K562 (cell line): ENCODE measurements around the gene MACROD2. TPM values are rescaled to one million over a fixed set of nuclear protein-coding genes. Genes with fewer than 3 reads are reported as not detected.

ENCODE experiments used
- ATAC-seq: fragments of 200-7000 bp; cut with Tn5 transposase; 3 replicates; pipeline ENCODE4 v1.9.1; 2020; ENCODE audit warnings: moderate library complexity
- BruUV-seq: library from RNA; stranded (reverse); fragments of 400-500 nt; replicated peaks from 2 replicates; lab custom pipeline; 2021; lab: Mats Ljungman, UMichigan
- CTCF ChIA-PET: fragments of 300-600 bp; formaldehyde crosslinking; extraction: SDS; loops from one replicate; lab custom pipeline; 2021; ENCODE audit warnings: low intra/inter-chr PET ratio; lab: Yijun Ruan, JAX
- POLR2A ChIA-PET: fragments of 300-600, 350-650 bp; sonication (Branson Sonifier 250); formaldehyde crosslinking; extraction: SDS; loops from one replicate; lab custom pipeline; 2021; ENCODE audit warnings: antibody characterized with exemption, inconsistent platforms; lab: Yijun Ruan, JAX
- DNase-seq, 4 experiments: peaks; one replicate each; pipeline versions ENCODE4 v3.0.0 to v3.0.0-alpha.2; 2011 to 2018; ENCODE audit warnings: low spot score in 3 of 4, mixed read lengths in 3 of 4; ENCODE audit errors: extremely low read depth in 1 of 4
- FAIRE-seq: peaks from 2 replicates; lab custom pipeline; 2011; peaks lifted over from hg19 to GRCh38; lab: Jason Lieb, UNC
- H2AFZ ChIP-seq: 2 replicates; pipeline ENCODE4 v1.6.0; 2011; ENCODE audit warnings: low read depth, low read length, control low read depth, inconsistent platforms
- H3K27ac ChIP-seq: fragments of 200-600 bp; 3 replicates; pipeline ENCODE4 v1.8.0; 2011; ENCODE audit warnings: low read depth, mild to moderate bottlenecking, control low read depth, inconsistent platforms, low read length, moderate library complexity, mixed read lengths; ENCODE audit errors: extremely low read depth
- H3K27me3 ChIP-seq, 2 experiments: fragments of 300-600 bp in 1 of 2; 2 replicates in 1 of 2; 3 replicates in 1 of 2; pipeline versions ENCODE4 v1.6.0 to v1.8.0; 2011; ENCODE audit warnings: inconsistent platforms in 2 of 2, low read length in 2 of 2, mild to moderate bottlenecking in 1 of 2, mixed read lengths in 1 of 2, moderate library complexity in 1 of 2; ENCODE audit not compliant: control insufficient read depth in 2 of 2, insufficient read depth in 2 of 2
- H3K36me3 ChIP-seq: fragments of 300-600 bp; 3 replicates; pipeline ENCODE4 v1.8.0; 2011; ENCODE audit warnings: mild to moderate bottlenecking, low read length, inconsistent platforms; ENCODE audit not compliant: control insufficient read depth, insufficient read depth
- H3K4me1 ChIP-seq, 2 experiments: fragments of 200-600 bp in 1 of 2; replicated peaks in 1 of 2; 2 replicates in 1 of 2; 3 replicates in 1 of 2; pipeline versions ENCODE4 v1.5.1 to v1.8.0; 2011; ENCODE audit warnings: inconsistent platforms in 2 of 2, low read length in 2 of 2, mild to moderate bottlenecking in 1 of 2, mixed read lengths in 1 of 2, moderate library complexity in 1 of 2; ENCODE audit not compliant: control insufficient read depth in 2 of 2, insufficient read depth in 2 of 2
- H3K4me2 ChIP-seq: 2 replicates; pipeline ENCODE4 v1.6.1; 2011; ENCODE audit warnings: low read length, control low read depth, inconsistent platforms, mixed read lengths; ENCODE audit not compliant: insufficient read depth
- H3K4me3 ChIP-seq: fragments of 200-600 bp; sonication (generic), shearing (Covaris generic); 2 replicates; pipeline ENCODE4 v1.5.1; 2016; ENCODE audit warnings: control low read depth, inconsistent platforms
- H3K79me2 ChIP-seq: fragments of 200-600 bp; 3 replicates; pipeline ENCODE4 v1.8.0; 2011; ENCODE audit warnings: low read length, inconsistent platforms; ENCODE audit not compliant: control insufficient read depth, insufficient read depth
- H3K9ac ChIP-seq, 2 experiments: 2 replicates each; pipeline versions ENCODE4 v1.6.0 to v1.6.1; 2011; ENCODE audit warnings: low read depth in 2 of 2, low read length in 2 of 2, control low read depth in 1 of 2, inconsistent platforms in 1 of 2, mild to moderate bottlenecking in 1 of 2, mixed read lengths in 1 of 2; ENCODE audit not compliant: insufficient read depth in 1 of 2
- H3K9me1 ChIP-seq: one replicate; pipeline ENCODE4 v1.6.0; 2011; ENCODE audit warnings: inconsistent platforms, mild to moderate bottlenecking, low read length, moderate library complexity; ENCODE audit not compliant: control insufficient read depth, insufficient read depth
- H3K9me3 ChIP-seq: replicated peaks from 2 replicates; pipeline ENCODE4 v1.5.1; 2011; ENCODE audit warnings: low read depth, low read length, inconsistent platforms; ENCODE audit not compliant: control insufficient read depth, insufficient read depth
- H4K20me1 ChIP-seq: replicated peaks from 2 replicates; pipeline ENCODE4 v1.6.1; 2011; ENCODE audit warnings: low read length, inconsistent platforms, mixed read lengths; ENCODE audit not compliant: control insufficient read depth, insufficient read depth
- BMI1 ChIP-seq: fragments of 150-350 bp; IDR thresholded peaks from 2 replicates; pipeline ENCODE4 v1.6.1; 2014; ENCODE audit warnings: low read length
- KLF13 ChIP-seq: fragments of 450-650 bp; IDR thresholded peaks from 2 replicates; pipeline ENCODE4 v1.6.1; 2016; ENCODE audit warnings: missing genetic modification characterization, low read depth, mild to moderate bottlenecking, missing compliant biosample characterization, moderate library complexity, borderline replicate concordance
- RBM39 ChIP-seq: fragments of 200-400 bp; formaldehyde crosslinking; optimal IDR thresholded peaks from 2 replicates; pipeline ENCODE3; 2018; ENCODE audit warnings: low read depth, low read length
- RUNX1 ChIP-seq: sonication (generic); IDR thresholded peaks from 2 replicates; pipeline ENCODE4 v1.6.1; 2016; ENCODE audit warnings: antibody characterized with exemption, low read depth
- STAT5B ChIP-seq: fragments of 250-450 bp; sonication (Bioruptor Pico); IDR thresholded peaks from 2 replicates; pipeline ENCODE4 v1.8.0; 2021; ENCODE audit warnings: mild to moderate bottlenecking, inconsistent platforms
- TEAD2 ChIP-seq: fragments of 450-650 bp; IDR thresholded peaks from 2 replicates; pipeline ENCODE4 v1.6.1; 2016; ENCODE audit warnings: missing genetic modification characterization, control low read depth, missing compliant biosample characterization
- U2AF2 ChIP-seq: fragments of 200-400 bp; formaldehyde crosslinking; optimal IDR thresholded peaks from 2 replicates; pipeline ENCODE3; 2017; ENCODE audit warnings: low read depth, mild to moderate bottlenecking, low read length
- ZNF239 ChIP-seq: fragments of 250-450 bp; sonication (Bioruptor Pico); IDR thresholded peaks from 2 replicates; pipeline ENCODE4 v1.4.0; 2020; ENCODE audit warnings: mild to moderate bottlenecking
- ZNF76 ChIP-seq: fragments of 250-450 bp; sonication (Bioruptor Pico); IDR thresholded peaks from 2 replicates; pipeline ENCODE4 v1.4.0; 2020; ENCODE audit warnings: mild to moderate bottlenecking, moderate library complexity, borderline replicate concordance
- WGBS: fragments of 100-300 bp; shearing (Covaris generic); methylation state at CpG from one replicate; pipeline ENCODE4 v1.1.6; 2016; ENCODE audit warnings: low coverage, mixed read lengths; ENCODE audit not compliant: insufficient coverage; ENCODE audit errors: missing lambda C conversion rate; 5-methylcytosine and 5-hydroxymethylcytosine counted together
- in situ Hi-C: fragments of 300-500 bp; cut with MboI; formaldehyde crosslinking; loops from 4 replicates; pipeline ENCODE4 v1.15.0; 2018; ENCODE audit warnings: inconsistent platforms, mixed read lengths
- intact Hi-C: fragments of 100-400 bp; cut with micrococcal nuclease; formaldehyde crosslinking; loops from 2 replicates; pipeline ENCODE4 v1.14.2; 2022
- polyA plus RNA-seq, 8 experiments: library from polyadenylated mRNA; depleted of rRNA in 4 of 8; stranded (reverse) in 5 of 8; unstranded in 3 of 8; fragments of >200 nt; fragmentation: Nextera tagmentation in 2 of 8; fragmentation: Illumina TruSeq in 1 of 8; extraction: Ambion mirVana in 2 of 8; extraction: Trizol in 1 of 8; gene quantifications; 2 replicates each; pipeline versions ENCODE4 v1.2.1 to v1.2.3, GENCODE V29; 2011 to 2014; ENCODE audit warnings: inconsistent platforms in 1 of 8, missing spikeins in 1 of 8
- total RNA-seq, 7 experiments: library from RNA; depleted of rRNA in 6 of 7; stranded (reverse); fragments of >200 nt in 6 of 7; fragmentation: Illumina TruSeq in 2 of 7; extraction: Trizol in 2 of 7; gene quantifications; 2 replicates each; pipeline versions ENCODE4 v1.2.1 to v1.2.3, GENCODE V29; 2011 to 2021; ENCODE audit warnings: low replicate concordance in 1 of 7
- TF ChIP-seq, protein P1 (sequence below): fragments of 250-450 bp; sonication (Bioruptor Pico); IDR thresholded peaks from 2 replicates; pipeline ENCODE4 v1.9.0; 2021; ENCODE audit warnings: mild to moderate bottlenecking, inconsistent platforms
- TF ChIP-seq, protein P2 (sequence below): fragments of 250-450 bp; sonication (Bioruptor Pico); IDR thresholded peaks from 2 replicates; pipeline ENCODE4 v1.4.0; 2020
- TF ChIP-seq, protein P3 (sequence below), 3 experiments: fragments of 200-800 bp in 1 of 3; sonication (Bioruptor generic) in 1 of 3; sonication (generic) in 1 of 3; formaldehyde crosslinking in 1 of 3; IDR thresholded peaks; 2 replicates each; pipeline versions ENCODE4 v1.6.1 to v1.8.0; 2016 to 2022; ENCODE audit warnings: mild to moderate bottlenecking in 2 of 3, missing compliant biosample characterization in 2 of 3, missing genetic modification characterization in 2 of 3, missing genetic modification reagents in 1 of 3
- TF ChIP-seq, protein P4 (sequence below): sonication (generic); formaldehyde crosslinking; IDR thresholded peaks from 2 replicates; pipeline ENCODE4 v1.8.0; 2022; ENCODE audit warnings: mild to moderate bottlenecking, missing genetic modification reagents
- TF ChIP-seq, protein P5 (sequence below): sonication (generic); formaldehyde crosslinking; IDR thresholded peaks from 2 replicates; pipeline ENCODE4 v1.8.1; 2022; ENCODE audit warnings: missing genetic modification reagents
- TF ChIP-seq, protein P6 (sequence below): fragments of 250-450 bp; sonication (Bioruptor Pico); IDR thresholded peaks from 2 replicates; pipeline ENCODE4 v1.4.0; 2020; ENCODE audit warnings: mild to moderate bottlenecking

The MACROD2 gene
- total and polyA plus RNA-seq, 9 of the 15 experiments (the other 6 are each of a cell fraction or from before 2014, with no cell fraction given), result not detected

DNA sequence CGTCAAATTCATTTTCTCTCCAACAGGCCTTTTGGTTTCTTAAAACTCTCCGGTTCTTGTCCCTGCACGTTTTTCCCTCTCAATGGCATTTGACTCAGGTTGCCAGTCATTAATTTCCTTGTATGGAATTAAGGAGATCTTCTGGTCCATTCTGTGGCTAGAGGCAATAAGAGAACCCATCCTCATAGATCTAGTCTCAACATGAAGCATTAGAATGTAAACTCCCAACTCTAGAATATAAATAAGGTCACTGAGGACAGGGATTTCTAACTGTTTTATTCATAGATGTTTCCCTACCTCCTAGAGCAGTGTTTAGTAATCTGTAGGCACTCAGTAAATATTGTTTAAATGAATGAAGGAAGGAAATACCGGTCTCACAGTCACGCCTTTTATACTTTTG is 527.3 kb downstream of the MACROD2 start:
- no peak overlapping the region for H3K9ac ChIP-seq
- H4K20me1 ChIP-seq, result no peaks in the 10 kb centered on the region
- in situ Hi-C loops (no loop called here), intact Hi-C loops (no loop called here)
- H3K4me3 ChIP-seq, result no peak overlapping the region
- WGBS, result 1% methylated on average over 5 of the region's 5 CpGs
- no peaks in the 10 kb centered on the region for H3K4me1 ChIP-seq
- no peaks in the 10 kb centered on the region for H3K9me1 ChIP-seq
- H3K27me3 ChIP-seq, result no peaks in the 10 kb centered on the region
- no peak for ATAC-seq
- H2AFZ ChIP-seq, result no peak overlapping the region
- CTCF ChIA-PET, result no interaction called here
- FAIRE-seq, result no peak
- DNase-seq, result no peak
- H3K36me3 ChIP-seq, result no peaks in the 10 kb centered on the region
- POLR2A ChIA-PET, result no interaction called here
- H3K4me2 ChIP-seq, result no peak overlapping the region
- H3K9me3 ChIP-seq, result no peaks in the 10 kb centered on the region
- no peaks in the 10 kb centered on the region for H3K79me2 ChIP-seq
- no TSS peak for BruUV-seq
- no peak overlapping the region for H3K27ac ChIP-seq
- TF ChIP-seq, protein P1, sequence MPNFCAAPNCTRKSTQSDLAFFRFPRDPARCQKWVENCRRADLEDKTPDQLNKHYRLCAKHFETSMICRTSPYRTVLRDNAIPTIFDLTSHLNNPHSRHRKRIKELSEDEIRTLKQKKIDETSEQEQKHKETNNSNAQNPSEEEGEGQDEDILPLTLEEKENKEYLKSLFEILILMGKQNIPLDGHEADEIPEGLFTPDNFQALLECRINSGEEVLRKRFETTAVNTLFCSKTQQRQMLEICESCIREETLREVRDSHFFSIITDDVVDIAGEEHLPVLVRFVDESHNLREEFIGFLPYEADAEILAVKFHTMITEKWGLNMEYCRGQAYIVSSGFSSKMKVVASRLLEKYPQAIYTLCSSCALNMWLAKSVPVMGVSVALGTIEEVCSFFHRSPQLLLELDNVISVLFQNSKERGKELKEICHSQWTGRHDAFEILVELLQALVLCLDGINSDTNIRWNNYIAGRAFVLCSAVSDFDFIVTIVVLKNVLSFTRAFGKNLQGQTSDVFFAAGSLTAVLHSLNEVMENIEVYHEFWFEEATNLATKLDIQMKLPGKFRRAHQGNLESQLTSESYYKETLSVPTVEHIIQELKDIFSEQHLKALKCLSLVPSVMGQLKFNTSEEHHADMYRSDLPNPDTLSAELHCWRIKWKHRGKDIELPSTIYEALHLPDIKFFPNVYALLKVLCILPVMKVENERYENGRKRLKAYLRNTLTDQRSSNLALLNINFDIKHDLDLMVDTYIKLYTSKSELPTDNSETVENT, result no peak
- TF ChIP-seq, protein P2, sequence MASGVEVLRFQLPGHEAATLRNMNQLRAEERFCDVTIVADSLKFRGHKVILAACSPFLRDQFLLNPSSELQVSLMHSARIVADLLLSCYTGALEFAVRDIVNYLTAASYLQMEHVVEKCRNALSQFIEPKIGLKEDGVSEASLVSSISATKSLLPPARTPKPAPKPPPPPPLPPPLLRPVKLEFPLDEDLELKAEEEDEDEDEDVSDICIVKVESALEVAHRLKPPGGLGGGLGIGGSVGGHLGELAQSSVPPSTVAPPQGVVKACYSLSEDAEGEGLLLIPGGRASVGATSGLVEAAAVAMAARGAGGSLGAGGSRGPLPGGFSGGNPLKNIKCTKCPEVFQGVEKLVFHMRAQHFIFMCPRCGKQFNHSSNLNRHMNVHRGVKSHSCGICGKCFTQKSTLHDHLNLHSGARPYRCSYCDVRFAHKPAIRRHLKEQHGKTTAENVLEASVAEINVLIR, result no peak
- no peak for TF ChIP-seq RBM39
- TF ChIP-seq ZNF239, result no peak
- TF ChIP-seq ZNF76, result no peak
- TF ChIP-seq TEAD2 (tag), result no peak
- no peak for TF ChIP-seq RUNX1
- no peak for TF ChIP-seq BMI1
- TF ChIP-seq, protein P3, sequence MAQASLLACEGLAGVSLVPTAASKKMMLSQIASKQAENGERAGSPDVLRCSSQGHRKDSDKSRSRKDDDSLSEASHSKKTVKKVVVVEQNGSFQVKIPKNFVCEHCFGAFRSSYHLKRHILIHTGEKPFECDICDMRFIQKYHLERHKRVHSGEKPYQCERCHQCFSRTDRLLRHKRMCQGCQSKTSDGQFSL (CRISPR knock-in tag; IDR thresholded peaks at IDR 0.05), result no peak
- TF ChIP-seq, protein P3 (tag; IDR thresholded peaks at IDR 0.05), result no peak
- TF ChIP-seq, protein P4, sequence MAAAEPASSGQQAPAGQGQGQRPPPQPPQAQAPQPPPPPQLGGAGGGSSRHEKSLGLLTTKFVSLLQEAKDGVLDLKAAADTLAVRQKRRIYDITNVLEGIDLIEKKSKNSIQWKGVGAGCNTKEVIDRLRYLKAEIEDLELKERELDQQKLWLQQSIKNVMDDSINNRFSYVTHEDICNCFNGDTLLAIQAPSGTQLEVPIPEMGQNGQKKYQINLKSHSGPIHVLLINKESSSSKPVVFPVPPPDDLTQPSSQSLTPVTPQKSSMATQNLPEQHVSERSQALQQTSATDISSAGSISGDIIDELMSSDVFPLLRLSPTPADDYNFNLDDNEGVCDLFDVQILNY (CRISPR knock-in tag), result no peak
- TF ChIP-seq, protein P5, sequence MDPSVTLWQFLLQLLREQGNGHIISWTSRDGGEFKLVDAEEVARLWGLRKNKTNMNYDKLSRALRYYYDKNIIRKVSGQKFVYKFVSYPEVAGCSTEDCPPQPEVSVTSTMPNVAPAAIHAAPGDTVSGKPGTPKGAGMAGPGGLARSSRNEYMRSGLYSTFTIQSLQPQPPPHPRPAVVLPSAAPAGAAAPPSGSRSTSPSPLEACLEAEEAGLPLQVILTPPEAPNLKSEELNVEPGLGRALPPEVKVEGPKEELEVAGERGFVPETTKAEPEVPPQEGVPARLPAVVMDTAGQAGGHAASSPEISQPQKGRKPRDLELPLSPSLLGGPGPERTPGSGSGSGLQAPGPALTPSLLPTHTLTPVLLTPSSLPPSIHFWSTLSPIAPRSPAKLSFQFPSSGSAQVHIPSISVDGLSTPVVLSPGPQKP (CRISPR knock-in tag), result no peak
- no peak for TF ChIP-seq KLF13 (tag)
- TF ChIP-seq, protein P6, sequence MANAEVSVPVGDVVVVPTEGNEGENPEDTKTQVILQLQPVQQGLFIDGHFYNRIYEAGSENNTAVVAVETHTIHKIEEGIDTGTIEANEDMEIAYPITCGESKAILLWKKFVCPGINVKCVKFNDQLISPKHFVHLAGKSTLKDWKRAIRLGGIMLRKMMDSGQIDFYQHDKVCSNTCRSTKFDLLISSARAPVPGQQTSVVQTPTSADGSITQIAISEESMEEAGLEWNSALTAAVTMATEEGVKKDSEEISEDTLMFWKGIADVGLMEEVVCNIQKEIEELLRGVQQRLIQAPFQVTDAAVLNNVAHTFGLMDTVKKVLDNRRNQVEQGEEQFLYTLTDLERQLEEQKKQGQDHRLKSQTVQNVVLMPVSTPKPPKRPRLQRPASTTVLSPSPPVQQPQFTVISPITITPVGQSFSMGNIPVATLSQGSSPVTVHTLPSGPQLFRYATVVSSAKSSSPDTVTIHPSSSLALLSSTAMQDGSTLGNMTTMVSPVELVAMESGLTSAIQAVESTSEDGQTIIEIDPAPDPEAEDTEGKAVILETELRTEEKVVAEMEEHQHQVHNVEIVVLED (CRISPR knock-in tag), result no peak
- no peak for TF ChIP-seq STAT5B (CRISPR knock-in tag)
- no peak for TF ChIP-seq U2AF2
